A673 (cell line): ENCODE data around the gene SEPTIN1.

ENCODE experiments used
- EZH2 ChIP-seq: fragments of 200-600 bp; sonication (generic); IDR thresholded peaks from 2 replicates; pipeline ENCODE4 v1.6.1; 2017; ENCODE audit warnings: borderline replicate concordance, low read depth, mild to moderate bottlenecking, mixed read lengths, antibody characterized with exemption, low read length; ENCODE audit not compliant: poor library complexity, severe bottlenecking
- TF ChIP-seq, protein P1 (sequence below): fragments of 300-800, 200-600 bp; sonication (generic); conservative IDR thresholded peaks from 2 replicates; pipeline ENCODE4 v1.5.1; 2017; ENCODE audit warnings: low read depth, mild to moderate bottlenecking, antibody characterized with exemption, low read length, moderate library complexity, mixed read lengths

- TF ChIP-seq, protein P1, sequence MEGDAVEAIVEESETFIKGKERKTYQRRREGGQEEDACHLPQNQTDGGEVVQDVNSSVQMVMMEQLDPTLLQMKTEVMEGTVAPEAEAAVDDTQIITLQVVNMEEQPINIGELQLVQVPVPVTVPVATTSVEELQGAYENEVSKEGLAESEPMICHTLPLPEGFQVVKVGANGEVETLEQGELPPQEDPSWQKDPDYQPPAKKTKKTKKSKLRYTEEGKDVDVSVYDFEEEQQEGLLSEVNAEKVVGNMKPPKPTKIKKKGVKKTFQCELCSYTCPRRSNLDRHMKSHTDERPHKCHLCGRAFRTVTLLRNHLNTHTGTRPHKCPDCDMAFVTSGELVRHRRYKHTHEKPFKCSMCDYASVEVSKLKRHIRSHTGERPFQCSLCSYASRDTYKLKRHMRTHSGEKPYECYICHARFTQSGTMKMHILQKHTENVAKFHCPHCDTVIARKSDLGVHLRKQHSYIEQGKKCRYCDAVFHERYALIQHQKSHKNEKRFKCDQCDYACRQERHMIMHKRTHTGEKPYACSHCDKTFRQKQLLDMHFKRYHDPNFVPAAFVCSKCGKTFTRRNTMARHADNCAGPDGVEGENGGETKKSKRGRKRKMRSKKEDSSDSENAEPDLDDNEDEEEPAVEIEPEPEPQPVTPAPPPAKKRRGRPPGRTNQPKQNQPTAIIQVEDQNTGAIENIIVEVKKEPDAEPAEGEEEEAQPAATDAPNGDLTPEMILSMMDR, result no peak
- TF ChIP-seq EZH2, result no peak
Observed at GRCh38 chr16:30351586-30352419, 30.6 kb downstream of the SEPTIN1 start.
